ENCODE measurements around the gene MBNL1. TPM values are rescaled to one million over a fixed set of nuclear protein-coding genes. Genes with fewer than 3 reads are reported as not detected.

Gene MBNL1
- total and polyA plus RNA-seq, 4 donors = 17.1 to 110 (median 62.3) TPM

DNA sequence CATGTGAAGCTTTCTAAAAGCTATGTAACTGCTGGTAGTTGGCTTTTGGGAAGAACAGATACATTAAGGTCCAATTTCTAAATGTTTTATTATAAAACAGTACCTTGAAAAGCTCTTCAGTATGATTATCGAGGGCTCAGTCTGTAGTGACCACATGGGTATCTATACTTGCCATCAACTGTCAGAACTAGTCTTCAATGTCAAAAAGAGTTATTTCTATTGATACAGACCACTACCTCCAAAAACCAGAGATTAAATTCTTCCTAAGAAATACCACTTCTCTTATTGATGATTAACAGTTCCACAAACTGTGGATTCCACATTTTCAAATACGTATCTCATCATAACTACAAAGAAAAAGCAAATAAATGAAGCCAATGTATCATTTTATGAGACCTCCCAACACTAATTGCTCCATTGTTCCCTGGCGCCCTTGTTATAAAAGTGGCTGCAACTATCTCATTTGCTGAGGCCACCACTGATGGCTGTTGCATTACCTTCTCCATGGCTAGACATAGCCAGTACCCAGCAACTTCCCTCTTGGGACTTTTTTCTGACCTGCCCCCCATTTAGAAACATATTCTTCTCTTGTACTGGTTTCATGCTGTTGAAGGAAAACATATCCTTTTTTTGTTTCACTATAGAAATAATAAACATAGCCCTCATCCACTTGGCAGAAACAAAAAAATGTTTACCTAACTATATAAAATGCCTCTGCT lies 33.9 kb upstream of the MBNL1 start:
- DNase-seq (ENCODE audit: low spot score) = no peak
- TF ChIP-seq EGR1 (IDR thresholded peaks at IDR 0.05; ENCODE audit: low read depth in 2 of 2) = no peak
- TF ChIP-seq HNF4G (IDR thresholded peaks at IDR 0.05) = no peak
- TF ChIP-seq, protein P1, sequence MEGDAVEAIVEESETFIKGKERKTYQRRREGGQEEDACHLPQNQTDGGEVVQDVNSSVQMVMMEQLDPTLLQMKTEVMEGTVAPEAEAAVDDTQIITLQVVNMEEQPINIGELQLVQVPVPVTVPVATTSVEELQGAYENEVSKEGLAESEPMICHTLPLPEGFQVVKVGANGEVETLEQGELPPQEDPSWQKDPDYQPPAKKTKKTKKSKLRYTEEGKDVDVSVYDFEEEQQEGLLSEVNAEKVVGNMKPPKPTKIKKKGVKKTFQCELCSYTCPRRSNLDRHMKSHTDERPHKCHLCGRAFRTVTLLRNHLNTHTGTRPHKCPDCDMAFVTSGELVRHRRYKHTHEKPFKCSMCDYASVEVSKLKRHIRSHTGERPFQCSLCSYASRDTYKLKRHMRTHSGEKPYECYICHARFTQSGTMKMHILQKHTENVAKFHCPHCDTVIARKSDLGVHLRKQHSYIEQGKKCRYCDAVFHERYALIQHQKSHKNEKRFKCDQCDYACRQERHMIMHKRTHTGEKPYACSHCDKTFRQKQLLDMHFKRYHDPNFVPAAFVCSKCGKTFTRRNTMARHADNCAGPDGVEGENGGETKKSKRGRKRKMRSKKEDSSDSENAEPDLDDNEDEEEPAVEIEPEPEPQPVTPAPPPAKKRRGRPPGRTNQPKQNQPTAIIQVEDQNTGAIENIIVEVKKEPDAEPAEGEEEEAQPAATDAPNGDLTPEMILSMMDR (IDR thresholded peaks at IDR 0.05; ENCODE audit: low read depth, low read length, missing input control) = no peak
- no peak for TF ChIP-seq SP1 (IDR thresholded peaks at IDR 0.05)
- TF ChIP-seq NR2F2 (IDR thresholded peaks at IDR 0.05) = no peak
- TF ChIP-seq JUND (IDR thresholded peaks at IDR 0.05) = no peak
- TF ChIP-seq YY1 (IDR thresholded peaks at IDR 0.05) = no peak
- TF ChIP-seq GABPA (IDR thresholded peaks at IDR 0.05 in 1 of 2, conservative IDR thresholded peaks at IDR 0.05 in 1 of 2) = no peak
- TF ChIP-seq HNF4A (conservative IDR thresholded peaks at IDR 0.05) = no peak
- TF ChIP-seq, protein P2, sequence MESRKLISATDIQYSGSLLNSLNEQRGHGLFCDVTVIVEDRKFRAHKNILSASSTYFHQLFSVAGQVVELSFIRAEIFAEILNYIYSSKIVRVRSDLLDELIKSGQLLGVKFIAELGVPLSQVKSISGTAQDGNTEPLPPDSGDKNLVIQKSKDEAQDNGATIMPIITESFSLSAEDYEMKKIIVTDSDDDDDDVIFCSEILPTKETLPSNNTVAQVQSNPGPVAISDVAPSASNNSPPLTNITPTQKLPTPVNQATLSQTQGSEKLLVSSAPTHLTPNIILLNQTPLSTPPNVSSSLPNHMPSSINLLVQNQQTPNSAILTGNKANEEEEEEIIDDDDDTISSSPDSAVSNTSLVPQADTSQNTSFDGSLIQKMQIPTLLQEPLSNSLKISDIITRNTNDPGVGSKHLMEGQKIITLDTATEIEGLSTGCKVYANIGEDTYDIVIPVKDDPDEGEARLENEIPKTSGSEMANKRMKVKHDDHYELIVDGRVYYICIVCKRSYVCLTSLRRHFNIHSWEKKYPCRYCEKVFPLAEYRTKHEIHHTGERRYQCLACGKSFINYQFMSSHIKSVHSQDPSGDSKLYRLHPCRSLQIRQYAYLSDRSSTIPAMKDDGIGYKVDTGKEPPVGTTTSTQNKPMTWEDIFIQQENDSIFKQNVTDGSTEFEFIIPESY (IDR thresholded peaks at IDR 0.05) = no peak
- TF ChIP-seq, protein P3, sequence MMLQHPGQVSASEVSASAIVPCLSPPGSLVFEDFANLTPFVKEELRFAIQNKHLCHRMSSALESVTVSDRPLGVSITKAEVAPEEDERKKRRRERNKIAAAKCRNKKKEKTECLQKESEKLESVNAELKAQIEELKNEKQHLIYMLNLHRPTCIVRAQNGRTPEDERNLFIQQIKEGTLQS (IDR thresholded peaks at IDR 0.05) = no peak
- TF ChIP-seq, protein P4, sequence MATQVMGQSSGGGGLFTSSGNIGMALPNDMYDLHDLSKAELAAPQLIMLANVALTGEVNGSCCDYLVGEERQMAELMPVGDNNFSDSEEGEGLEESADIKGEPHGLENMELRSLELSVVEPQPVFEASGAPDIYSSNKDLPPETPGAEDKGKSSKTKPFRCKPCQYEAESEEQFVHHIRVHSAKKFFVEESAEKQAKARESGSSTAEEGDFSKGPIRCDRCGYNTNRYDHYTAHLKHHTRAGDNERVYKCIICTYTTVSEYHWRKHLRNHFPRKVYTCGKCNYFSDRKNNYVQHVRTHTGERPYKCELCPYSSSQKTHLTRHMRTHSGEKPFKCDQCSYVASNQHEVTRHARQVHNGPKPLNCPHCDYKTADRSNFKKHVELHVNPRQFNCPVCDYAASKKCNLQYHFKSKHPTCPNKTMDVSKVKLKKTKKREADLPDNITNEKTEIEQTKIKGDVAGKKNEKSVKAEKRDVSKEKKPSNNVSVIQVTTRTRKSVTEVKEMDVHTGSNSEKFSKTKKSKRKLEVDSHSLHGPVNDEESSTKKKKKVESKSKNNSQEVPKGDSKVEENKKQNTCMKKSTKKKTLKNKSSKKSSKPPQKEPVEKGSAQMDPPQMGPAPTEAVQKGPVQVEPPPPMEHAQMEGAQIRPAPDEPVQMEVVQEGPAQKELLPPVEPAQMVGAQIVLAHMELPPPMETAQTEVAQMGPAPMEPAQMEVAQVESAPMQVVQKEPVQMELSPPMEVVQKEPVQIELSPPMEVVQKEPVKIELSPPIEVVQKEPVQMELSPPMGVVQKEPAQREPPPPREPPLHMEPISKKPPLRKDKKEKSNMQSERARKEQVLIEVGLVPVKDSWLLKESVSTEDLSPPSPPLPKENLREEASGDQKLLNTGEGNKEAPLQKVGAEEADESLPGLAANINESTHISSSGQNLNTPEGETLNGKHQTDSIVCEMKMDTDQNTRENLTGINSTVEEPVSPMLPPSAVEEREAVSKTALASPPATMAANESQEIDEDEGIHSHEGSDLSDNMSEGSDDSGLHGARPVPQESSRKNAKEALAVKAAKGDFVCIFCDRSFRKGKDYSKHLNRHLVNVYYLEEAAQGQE (IDR thresholded peaks at IDR 0.05) = no peak
- no peak for TF ChIP-seq RAD21 (IDR thresholded peaks at IDR 0.05)
- TF ChIP-seq TAF1 (conservative IDR thresholded peaks at IDR 0.05) = no peak
- TF ChIP-seq FOXA1 (IDR thresholded peaks at IDR 0.05) = no peak
- Histone ChIP-seq H3K4me3 (ENCODE audit: low read depth in 1 of 3, low read length in 3 of 3) (no peak overlapping the region), H3K9ac (ENCODE audit: low read depth in 1 of 2, low read length in 2 of 2) (no peak overlapping the region), H3K4me1 (ENCODE audit: control insufficient read depth in 4 of 4, insufficient read depth in 4 of 4, low read length in 3 of 4) (no peaks in the 10 kb centered on the region), H3K27me3 (ENCODE audit: control insufficient read depth in 4 of 4, insufficient read depth in 4 of 4, low read length in 3 of 4) (no peaks in the 10 kb centered on the region), H3K9me3 (ENCODE audit: control insufficient read depth in 4 of 4, low read length in 3 of 4) (no peaks in the 10 kb centered on the region), H3K36me3 (ENCODE audit: control insufficient read depth in 4 of 4, insufficient read depth in 3 of 4, low read depth in 1 of 4, low read length in 3 of 4) (no peaks in the 10 kb centered on the region), H3K27ac (ENCODE audit: low read depth in 1 of 2, low read length in 2 of 2) (no peak overlapping the region)
- 93% methylated on average over 3 of the region's 3 CpGs for WGBS

Measured in liver (tissue), 9 donors.